MCF 10A (cell line): Measurements from ENCODE around the gene ATXN2. TPM values are rescaled to one million over a fixed set of nuclear protein-coding genes. Genes with fewer than 3 reads are reported as not detected.

Source experiments
- BruUV-seq: library from RNA; stranded (reverse); fragments of 400-500 nt; replicated peaks from 2 replicates; lab custom pipeline; 2021; lab: Mats Ljungman, UMichigan
- CTCF ChIA-PET: fragments of 300-600 bp; sonication (Branson Sonifier 250); formaldehyde crosslinking; extraction: SDS; loops from one replicate; lab custom pipeline; 2021; ENCODE audit warnings: antibody characterized with exemption, inconsistent platforms; lab: Yijun Ruan, JAX
- POLR2A ChIA-PET: fragments of 300-600, 350-650 bp; sonication (Branson Sonifier 250); formaldehyde crosslinking; extraction: SDS; loops from one replicate; lab custom pipeline; 2020; ENCODE audit warnings: antibody characterized with exemption, inconsistent platforms; lab: Yijun Ruan, JAX
- DNase-seq: peaks from one replicate; pipeline ENCODE4 v3.0.0-alpha.2; 2018; ENCODE audit not compliant: unreplicated experiment
- H3K27ac Mint-ChIP-seq: one replicate; pipeline ENCODE4 v1.8.0; 2022; ENCODE audit warnings: mild to moderate bottlenecking, low read depth, mixed read lengths; ENCODE audit not compliant: unreplicated experiment
- H3K27me3 Mint-ChIP-seq: one replicate; pipeline ENCODE4 v1.8.0; 2022; ENCODE audit warnings: mixed read lengths; ENCODE audit not compliant: insufficient read depth, unreplicated experiment
- H3K36me3 Mint-ChIP-seq: one replicate; pipeline ENCODE4 v1.8.0; 2022; ENCODE audit warnings: mild to moderate bottlenecking, moderate library complexity, mixed read lengths; ENCODE audit not compliant: insufficient read depth, unreplicated experiment
- H3K4me1 Mint-ChIP-seq: one replicate; pipeline ENCODE4 v1.8.0; 2022; ENCODE audit warnings: mixed read lengths; ENCODE audit not compliant: insufficient read depth, unreplicated experiment
- H3K4me3 Mint-ChIP-seq: one replicate; pipeline ENCODE4 v1.8.0; 2022; ENCODE audit warnings: mild to moderate bottlenecking, moderate library complexity, mixed read lengths; ENCODE audit not compliant: unreplicated experiment
- H3K9me3 Mint-ChIP-seq: one replicate; pipeline ENCODE4 v1.8.0; 2022; ENCODE audit warnings: mixed read lengths; ENCODE audit not compliant: unreplicated experiment
- intact Hi-C: fragments of 100-400 bp; cut with micrococcal nuclease; formaldehyde crosslinking; loops from 2 replicates; pipeline ENCODE4 v1.14.1; 2022
- total RNA-seq: library from RNA; stranded (reverse); gene quantifications from 2 replicates; pipeline ENCODE4 v1.2.3, GENCODE V29; 2022
- TF ChIP-seq, protein P1 (sequence below): fragments of 200-600 bp; IDR thresholded peaks from one replicate; pipeline ENCODE4 v1.8.0; 2022; ENCODE audit warnings: antibody characterized with exemption, mild to moderate bottlenecking; ENCODE audit not compliant: unreplicated experiment

The ATXN2 gene
- total RNA-seq, 1 experiment from 2014 or later = 70.6 TPM

DNA sequence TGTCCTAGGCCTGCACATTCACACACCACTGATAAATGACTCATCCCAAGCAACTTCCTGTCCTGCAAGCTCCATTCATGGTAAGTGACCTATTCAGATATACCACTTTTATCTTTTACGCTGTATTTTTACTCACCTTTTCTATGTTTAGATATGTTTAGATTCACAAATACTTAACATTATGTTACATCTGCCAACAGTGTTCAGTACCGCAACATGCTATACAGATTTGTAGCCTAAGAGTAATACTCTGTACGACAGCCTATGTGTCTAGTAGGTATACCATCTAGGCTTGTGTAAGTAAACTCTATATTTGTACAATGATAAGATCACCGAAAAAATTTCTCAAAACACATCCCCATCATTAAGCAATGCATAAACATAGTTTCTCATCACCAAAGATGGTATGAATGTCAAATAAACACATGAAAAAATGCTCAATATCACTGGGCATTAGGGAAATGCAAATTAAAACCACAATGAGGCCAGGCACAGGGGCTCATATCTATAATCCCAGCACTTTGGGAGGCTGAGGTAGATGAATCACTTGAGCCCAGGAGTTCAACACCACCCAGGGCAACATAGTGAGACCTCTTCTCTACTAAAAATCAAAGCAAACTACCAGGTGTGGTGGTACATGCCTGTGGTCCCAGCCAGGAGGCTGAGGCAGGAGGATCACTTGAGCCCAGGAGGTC lies 20.7 kb downstream of the ATXN2 start:
- DNase-seq = peak; percentile 66
- no peak overlapping the region for H3K27ac Mint-ChIP-seq
- no peaks in the 10 kb centered on the region for H3K27me3 Mint-ChIP-seq
- peaks cover 15% of the 10 kb centered on the region for H3K36me3 Mint-ChIP-seq
- BruUV-seq = no TSS peak
- H3K9me3 Mint-ChIP-seq = no peaks in the 10 kb centered on the region
- ChIA-PET CTCF (no interaction called here), POLR2A (interaction anchor here (0.8 to 1.5 kb wide), 4 partner anchors 10 to 39 kb away, joined by 3 to 7 read pairs (median 4); no protein-coding TSS in a partner anchor)
- peaks cover 12% of the 10 kb centered on the region for H3K4me1 Mint-ChIP-seq
- intact Hi-C loops = no loop called here
- H3K4me3 Mint-ChIP-seq = no peak overlapping the region
- TF ChIP-seq, protein P1, sequence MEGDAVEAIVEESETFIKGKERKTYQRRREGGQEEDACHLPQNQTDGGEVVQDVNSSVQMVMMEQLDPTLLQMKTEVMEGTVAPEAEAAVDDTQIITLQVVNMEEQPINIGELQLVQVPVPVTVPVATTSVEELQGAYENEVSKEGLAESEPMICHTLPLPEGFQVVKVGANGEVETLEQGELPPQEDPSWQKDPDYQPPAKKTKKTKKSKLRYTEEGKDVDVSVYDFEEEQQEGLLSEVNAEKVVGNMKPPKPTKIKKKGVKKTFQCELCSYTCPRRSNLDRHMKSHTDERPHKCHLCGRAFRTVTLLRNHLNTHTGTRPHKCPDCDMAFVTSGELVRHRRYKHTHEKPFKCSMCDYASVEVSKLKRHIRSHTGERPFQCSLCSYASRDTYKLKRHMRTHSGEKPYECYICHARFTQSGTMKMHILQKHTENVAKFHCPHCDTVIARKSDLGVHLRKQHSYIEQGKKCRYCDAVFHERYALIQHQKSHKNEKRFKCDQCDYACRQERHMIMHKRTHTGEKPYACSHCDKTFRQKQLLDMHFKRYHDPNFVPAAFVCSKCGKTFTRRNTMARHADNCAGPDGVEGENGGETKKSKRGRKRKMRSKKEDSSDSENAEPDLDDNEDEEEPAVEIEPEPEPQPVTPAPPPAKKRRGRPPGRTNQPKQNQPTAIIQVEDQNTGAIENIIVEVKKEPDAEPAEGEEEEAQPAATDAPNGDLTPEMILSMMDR = no peak

DNA sequence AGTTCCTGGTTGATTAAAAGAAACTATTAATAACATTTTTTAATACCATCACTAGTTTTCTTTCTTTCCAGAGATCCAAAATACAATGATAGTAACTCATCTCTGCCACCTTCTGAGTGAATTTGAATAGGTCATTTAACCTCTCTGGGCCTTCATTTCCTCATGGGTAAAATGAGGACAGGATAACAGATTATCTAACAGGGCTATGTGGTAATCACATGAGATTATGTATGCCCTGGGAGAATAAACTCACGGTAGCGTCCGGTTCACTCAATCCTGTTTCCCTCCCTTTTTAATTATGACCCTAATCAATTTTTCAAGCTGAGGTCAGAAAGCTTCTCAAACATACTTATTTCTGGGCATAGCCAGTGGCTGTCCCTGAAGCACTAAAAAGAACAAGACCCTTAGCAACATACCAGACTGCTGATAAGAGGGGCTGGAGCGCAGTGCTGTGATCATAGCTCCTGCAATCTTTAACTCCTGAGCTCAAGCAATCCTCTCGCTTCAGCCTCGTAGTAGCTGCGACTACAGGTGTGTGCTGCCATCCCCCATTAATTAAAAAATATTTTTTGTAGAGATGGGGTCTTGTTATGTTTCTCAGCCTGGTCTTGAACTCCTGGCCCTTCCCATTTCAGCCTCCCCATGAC lies 24.2 kb downstream of the ATXN2 start:
- no peaks in the 10 kb centered on the region for H3K27me3 Mint-ChIP-seq
- intact Hi-C loops = no loop called here
- TF ChIP-seq, protein P1 = no peak
- peaks cover 32% of the 10 kb centered on the region for H3K4me1 Mint-ChIP-seq
- no peak overlapping the region for H3K27ac Mint-ChIP-seq
- no TSS peak for BruUV-seq
- H3K4me3 Mint-ChIP-seq = no peak overlapping the region
- ChIA-PET CTCF (interaction anchor here (0.9 kb wide), 2 partner anchors 12 to 123 kb away, joined by 3 read pairs; no protein-coding TSS in a partner anchor), POLR2A (interaction anchor here (0.9 to 2.8 kb wide), 2 partner anchors 9 to 87 kb away, joined by 3 to 17 read pairs; no protein-coding TSS in a partner anchor)
- H3K36me3 Mint-ChIP-seq = peaks cover 12% of the 10 kb centered on the region
- no peak for DNase-seq
- H3K9me3 Mint-ChIP-seq = no peaks in the 10 kb centered on the region

DNA sequence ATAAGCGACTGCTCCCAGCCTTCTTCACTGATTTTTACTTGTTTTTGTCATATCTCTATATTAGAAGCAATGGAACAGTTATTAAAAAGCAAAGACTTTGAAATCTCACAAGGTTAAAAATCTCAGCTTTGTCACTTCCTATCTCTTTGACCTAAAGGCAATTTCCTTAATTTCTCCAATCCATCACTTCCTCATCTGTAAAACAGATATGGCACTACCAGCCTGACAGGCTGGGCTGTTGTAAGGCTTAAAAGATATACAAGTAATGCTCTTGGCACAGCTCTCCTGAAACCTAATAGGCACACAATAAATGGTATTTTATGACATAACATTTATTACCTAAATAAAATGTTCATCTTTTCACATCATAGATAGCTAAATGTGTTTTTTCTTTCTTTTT lies 25.6 kb downstream of the ATXN2 start:
- TF ChIP-seq, protein P1 = no peak
- no peak for DNase-seq
- Mint-ChIP-seq H3K36me3 (peaks cover 12% of the 10 kb centered on the region), H3K27me3 (no peaks in the 10 kb centered on the region), H3K9me3 (no peaks in the 10 kb centered on the region), H3K27ac (peak overlapping the region; percentile 12), H3K4me3 (no peak overlapping the region), H3K4me1 (peaks cover 38% of the 10 kb centered on the region)
- no TSS peak for BruUV-seq
- intact Hi-C loops = no loop called here
- ChIA-PET CTCF (interaction anchor here (0.9 to 1.4 kb wide), 3 partner anchors 9 to 176 kb away, joined by 3 to 7 read pairs (median 3); no protein-coding TSS in a partner anchor), POLR2A (interaction anchor here (0.7 to 2.8 kb wide), 2 partner anchors 11 to 65 kb away, joined by 3 to 17 read pairs; no protein-coding TSS in a partner anchor)
